Erythroblast (primary cell): Measurements from ENCODE around the gene PIGN.

Experiments used
- GATA1 ChIP-seq: IDR thresholded peaks from 2 replicates; pipeline ENCODE4 v1.6.1; 2011; ENCODE audit warnings: low read depth, mild to moderate bottlenecking, control low read depth, low read length, moderate library complexity
- POLR2A ChIP-seq: IDR thresholded peaks from 2 replicates; pipeline ENCODE4 v1.6.1; 2011; ENCODE audit warnings: mild to moderate bottlenecking, low read length

DNA sequence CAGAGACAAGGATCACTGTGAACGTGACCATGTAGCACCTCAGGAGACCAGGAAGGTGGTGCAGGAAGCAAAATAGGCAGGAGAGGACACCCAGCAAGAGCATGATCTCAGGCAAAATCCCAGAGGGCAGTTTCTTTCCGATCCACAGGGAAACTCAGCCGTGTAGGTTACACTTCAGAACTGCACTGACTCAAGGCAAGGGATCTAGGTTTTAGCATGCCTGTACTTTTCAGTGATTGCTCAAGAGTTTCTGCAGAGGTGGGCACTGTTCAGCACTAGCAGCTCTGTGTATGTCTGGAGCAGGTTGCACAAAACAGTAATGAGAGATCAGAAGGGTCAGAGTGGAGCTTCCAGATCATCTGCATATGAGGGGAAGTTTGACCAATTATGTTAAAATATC is 177.3 kb downstream of the PIGN start:
- no peak for TF ChIP-seq POLR2A
- no peak for TF ChIP-seq GATA1
